Ishikawa (cell line): ENCODE data around the gene WWC1.

Source experiments
- CEBPB ChIP-seq: IDR thresholded peaks from 2 replicates; pipeline ENCODE4 v1.6.1; 2012
- CREB1 ChIP-seq: IDR thresholded peaks from 2 replicates; pipeline ENCODE4 v1.6.1; 2012; ENCODE audit warnings: low read depth
- EGR1 ChIP-seq: IDR thresholded peaks from 2 replicates; pipeline ENCODE4 v1.6.1; 2012
- EP300 ChIP-seq: IDR thresholded peaks from 2 replicates; pipeline ENCODE4 v1.6.1; 2012; ENCODE audit warnings: borderline replicate concordance
- FOXM1 ChIP-seq: IDR thresholded peaks from 2 replicates; pipeline ENCODE4 v1.6.1; 2012; ENCODE audit warnings: low read depth, borderline replicate concordance
- MAX ChIP-seq: IDR thresholded peaks from 2 replicates; pipeline ENCODE4 v1.6.1; 2012
- NFIC ChIP-seq: IDR thresholded peaks from 2 replicates; pipeline ENCODE4 v1.6.1; 2012
- RAD21 ChIP-seq: IDR thresholded peaks from 2 replicates; pipeline ENCODE4 v1.6.1; 2012; ENCODE audit warnings: low read depth
- REST ChIP-seq: IDR thresholded peaks from 2 replicates; pipeline ENCODE4 v1.6.1; 2012; ENCODE audit warnings: low read depth, mild to moderate bottlenecking
- TAF1 ChIP-seq: IDR thresholded peaks from 2 replicates; pipeline ENCODE4 v1.6.1; 2012; ENCODE audit warnings: low read depth, mild to moderate bottlenecking
- TCF12 ChIP-seq: IDR thresholded peaks from 2 replicates; pipeline ENCODE4 v1.6.1; 2012; ENCODE audit warnings: low read depth
- TEAD4 ChIP-seq: IDR thresholded peaks from 2 replicates; pipeline ENCODE4 v1.6.1; 2012
- USF1 ChIP-seq: IDR thresholded peaks from 2 replicates; pipeline ENCODE4 v1.6.1; 2012
- YY1 ChIP-seq: IDR thresholded peaks from 2 replicates; pipeline ENCODE4 v1.6.1; 2012; ENCODE audit warnings: low read depth
- ZBTB7A ChIP-seq: IDR thresholded peaks from 2 replicates; pipeline ENCODE4 v1.6.1; 2012; ENCODE audit warnings: low read depth

Gene WWC1

GRCh38 chr5:168254013-168254693 is 37.3 kb upstream of the WWC1 start:
- TF ChIP-seq EP300, result no peak
- TF ChIP-seq CEBPB, result no peak
- TF ChIP-seq ZBTB7A, result no peak

- TF ChIP-seq CREB1 (no peak), RAD21 (no peak), EGR1 (no peak), ZBTB7A (no peak), TAF1 (no peak), TCF12 (no peak)
Measured at GRCh38 chr5:168260353-168261226, 30.9 kb upstream of the WWC1 start.

GRCh38 chr5:168261227-168261571 is 30.2 kb upstream of the WWC1 start:
- TF ChIP-seq EP300, result no peak
- TF ChIP-seq MAX, result no peak
- TF ChIP-seq TAF1, result no peak
- TF ChIP-seq CEBPB, result no peak
- TF ChIP-seq TCF12, result no peak
- no peak for TF ChIP-seq FOXM1
- no peak for TF ChIP-seq ZBTB7A
- TF ChIP-seq NFIC, result no peak
- no peak for TF ChIP-seq REST
- no peak for TF ChIP-seq CREB1
- no peak for TF ChIP-seq USF1
- TF ChIP-seq RAD21, result no peak
- TF ChIP-seq YY1, result no peak
- TF ChIP-seq TEAD4, result no peak
- no peak for TF ChIP-seq EGR1

- TF ChIP-seq USF1, result no peak
- no peak for TF ChIP-seq YY1
- no peak for TF ChIP-seq FOXM1
- no peak for TF ChIP-seq EGR1
- no peak for TF ChIP-seq MAX
- no peak for TF ChIP-seq CREB1
- TF ChIP-seq RAD21, result no peak
- no peak for TF ChIP-seq TEAD4
- TF ChIP-seq EP300, result no peak
- no peak for TF ChIP-seq TAF1
- TF ChIP-seq NFIC, result no peak
- TF ChIP-seq ZBTB7A, result no peak
- no peak for TF ChIP-seq REST
- TF ChIP-seq CEBPB, result no peak
- TF ChIP-seq TCF12, result no peak
Measured at GRCh38 chr5:168262042-168262743, 29.3 kb upstream of the WWC1 start.

- TF ChIP-seq EGR1 (no peak), TAF1 (no peak), ZBTB7A (no peak), CREB1 (no peak)
Measured at GRCh38 chr5:168263121-168263520, 28.3 kb upstream of the WWC1 start.

- TF ChIP-seq EP300 (no peak), NFIC (no peak), FOXM1 (no peak), YY1 (no peak), TCF12 (no peak)
Measured at GRCh38 chr5:168266016-168266415, 25.4 kb upstream of the WWC1 start.
